IMR-90 (cell line): Measurements from ENCODE around the gene GLO1. TPM values are rescaled to one million over a fixed set of nuclear protein-coding genes. Genes with fewer than 3 reads are reported as not detected.

Experiments used
- ATAC-seq: fragments of 200-7000 bp; cut with Tn5 transposase; 2 replicates; pipeline ENCODE4 v1.9.1; 2020; ENCODE audit warnings: low read depth, mild to moderate bottlenecking, moderate library complexity
- BruUV-seq: library from RNA; stranded (reverse); fragments of 400-500 nt; replicated peaks from 2 replicates; lab custom pipeline; 2021; lab: Mats Ljungman, UMichigan
- CTCF ChIA-PET: fragments of 300-600 bp; formaldehyde crosslinking; extraction: SDS; loops from one replicate; lab custom pipeline; 2021; ENCODE audit warnings: antibody characterized with exemption; lab: Yijun Ruan, JAX
- POLR2A ChIA-PET: fragments of 300-600 bp; sonication (Branson Sonifier 250); formaldehyde crosslinking; loops from one replicate; lab custom pipeline; 2022; ENCODE audit warnings: antibody characterized with exemption; ENCODE audit not compliant: unreplicated experiment; lab: Charles Lee
- DNase-seq: peaks from one replicate; pipeline ENCODE4 v3.0.0; 2013
- H2AFZ ChIP-seq: replicated peaks from 2 replicates; pipeline ENCODE3; 2013; ENCODE audit warnings: low read length, mild to moderate bottlenecking; ENCODE audit not compliant: poor library complexity
- H2AK5ac ChIP-seq: 2 replicates; pipeline ENCODE4 v1.6.1; 2013; ENCODE audit warnings: low read depth, low read length, inconsistent platforms
- H2AK9ac ChIP-seq: replicated peaks from 2 replicates; pipeline ENCODE3; 2013; ENCODE audit warnings: mild to moderate bottlenecking, low read depth, low read length, moderate library complexity; ENCODE audit not compliant: poor library complexity
- H2BK120ac ChIP-seq: 2 replicates; pipeline ENCODE4 v1.6.1; 2013; ENCODE audit warnings: low read depth, low read length, inconsistent platforms
- H2BK15ac ChIP-seq: 3 replicates; pipeline ENCODE4 v1.6.1; 2013; ENCODE audit warnings: low read depth, low read length, inconsistent platforms
- H2BK20ac ChIP-seq: 2 replicates; pipeline ENCODE4 v1.6.1; 2013; ENCODE audit warnings: low read depth, mild to moderate bottlenecking, inconsistent platforms, low read length, moderate library complexity
- H2BK5ac ChIP-seq: 2 replicates; pipeline ENCODE4 v1.6.1; 2013; ENCODE audit warnings: mild to moderate bottlenecking, low read depth, low read length, inconsistent platforms; ENCODE audit not compliant: poor library complexity, severe bottlenecking
- H3K14ac ChIP-seq: replicated peaks from 2 replicates; pipeline ENCODE4 v1.6.1; 2013; ENCODE audit warnings: low read depth, low read length, inconsistent platforms
- H3K18ac ChIP-seq: 2 replicates; pipeline ENCODE4 v1.6.1; 2013; ENCODE audit warnings: low read depth, low read length, control low read depth
- H3K23ac ChIP-seq: 2 replicates; pipeline ENCODE4 v1.6.1; 2013; ENCODE audit warnings: low read depth, low read length, inconsistent platforms
- H3K27ac ChIP-seq: 2 replicates; pipeline ENCODE4 v1.5.1; 2013; ENCODE audit warnings: mild to moderate bottlenecking, control low read depth, low read length; ENCODE audit not compliant: insufficient read depth
- H3K27me3 ChIP-seq: 2 replicates; pipeline ENCODE4 v1.6.1; 2013; ENCODE audit warnings: low read length; ENCODE audit not compliant: control insufficient read depth, insufficient read depth
- H3K36me3 ChIP-seq: 2 replicates; pipeline ENCODE4 v1.6.1; 2013; ENCODE audit warnings: low read length, mixed read lengths; ENCODE audit not compliant: control insufficient read depth, insufficient read depth
- H3K4ac ChIP-seq: 2 replicates; pipeline ENCODE4 v1.6.1; 2013; ENCODE audit warnings: low read depth, low read length, inconsistent platforms
- H3K4me1 ChIP-seq: 2 replicates; pipeline ENCODE4 v1.6.1; 2013; ENCODE audit warnings: low read length, mixed read lengths; ENCODE audit not compliant: control insufficient read depth, insufficient read depth
- H3K4me2 ChIP-seq: 2 replicates; pipeline ENCODE4 v1.6.1; 2013; ENCODE audit warnings: low read depth, mild to moderate bottlenecking, control low read depth, low read length, moderate library complexity
- H3K4me3 ChIP-seq: 2 replicates; pipeline ENCODE4 v1.5.1; 2013; ENCODE audit warnings: low read depth, mild to moderate bottlenecking, control low read depth, low read length, moderate library complexity; ENCODE audit not compliant: insufficient read depth
- H3K56ac ChIP-seq: 2 replicates; pipeline ENCODE4 v1.6.1; 2013; ENCODE audit warnings: low read length, inconsistent platforms; ENCODE audit not compliant: insufficient read depth; ENCODE audit errors: extremely low read depth
- H3K79me1 ChIP-seq, 2 experiments: 2 replicates each; pipeline ENCODE4 v1.6.1; 2013; ENCODE audit warnings: low read length in 2 of 2, inconsistent platforms in 1 of 2, low read depth in 1 of 2
- H3K9ac ChIP-seq: 2 replicates; pipeline ENCODE4 v1.6.1; 2013; ENCODE audit warnings: low read depth, low read length, control low read depth
- H3K9me1 ChIP-seq: 2 replicates; pipeline ENCODE4 v1.6.1; 2013; ENCODE audit warnings: low read length, inconsistent platforms; ENCODE audit not compliant: insufficient read depth
- H3K9me3 ChIP-seq: 2 replicates; pipeline ENCODE4 v1.6.1; 2013; ENCODE audit warnings: low read length; ENCODE audit not compliant: control insufficient read depth, insufficient read depth
- H4K20me1 ChIP-seq: 2 replicates; pipeline ENCODE4 v1.6.1; 2013; ENCODE audit warnings: low read length, inconsistent platforms; ENCODE audit not compliant: insufficient read depth
- H4K5ac ChIP-seq: 2 replicates; pipeline ENCODE4 v1.6.1; 2013; ENCODE audit warnings: mild to moderate bottlenecking, low read depth, low read length, control low read depth
- H4K8ac ChIP-seq, 2 experiments: 2 replicates each; pipeline ENCODE4 v1.6.1; 2013; ENCODE audit warnings: low read depth in 2 of 2, low read length in 2 of 2, control low read depth in 1 of 2, inconsistent platforms in 1 of 2
- H4K91ac ChIP-seq: 2 replicates; pipeline ENCODE4 v1.6.1; 2013; ENCODE audit warnings: low read depth, low read length, inconsistent platforms; ENCODE audit not compliant: insufficient read depth
- CEBPB ChIP-seq: IDR thresholded peaks from 2 replicates; pipeline ENCODE4 v1.6.1; 2012; ENCODE audit warnings: low read depth, low read length, improper control_type of control experiment
- CHD1 ChIP-seq: IDR thresholded peaks from 2 replicates; pipeline ENCODE4 v1.6.1; 2012; ENCODE audit warnings: low read depth, low read length, improper control_type of control experiment
- CTCF ChIP-seq: conservative IDR thresholded peaks from 2 replicates; pipeline ENCODE4 v1.5.1; 2012; ENCODE audit warnings: mild to moderate bottlenecking, low read depth, low read length, improper control_type of control experiment
- MAFK ChIP-seq: IDR thresholded peaks from 2 replicates; pipeline ENCODE4 v1.6.1; 2012; ENCODE audit warnings: low read depth, low read length, improper control_type of control experiment
- NFE2L2 ChIP-seq: fragments of 150-350 bp; IDR thresholded peaks from 2 replicates; pipeline ENCODE4 v1.6.1; 2016; ENCODE audit warnings: low read depth, mild to moderate bottlenecking, low read length
- POLR2A ChIP-seq: IDR thresholded peaks from 2 replicates; pipeline ENCODE4 v1.6.1; 2012; ENCODE audit warnings: mild to moderate bottlenecking, low read depth, low read length
- RAD21 ChIP-seq: IDR thresholded peaks from 2 replicates; pipeline ENCODE4 v1.6.1; 2012; ENCODE audit warnings: low read length, improper control_type of control experiment
- RCOR1 ChIP-seq: IDR thresholded peaks from 2 replicates; pipeline ENCODE4 v1.6.1; 2012; ENCODE audit warnings: mild to moderate bottlenecking, low read length, improper control_type of control experiment; ENCODE audit not compliant: insufficient replicate concordance
- RFX5 ChIP-seq: IDR thresholded peaks from 2 replicates; pipeline ENCODE4 v1.8.0; 2012; ENCODE audit warnings: low read depth, mild to moderate bottlenecking, low read length, moderate library complexity
- SMC3 ChIP-seq: fragments of 150-350 bp; IDR thresholded peaks from 2 replicates; pipeline ENCODE4 v1.6.1; 2016; ENCODE audit warnings: low read depth, mild to moderate bottlenecking, antibody characterized with exemption, low read length, moderate library complexity
- USF2 ChIP-seq: fragments of 150-350 bp; IDR thresholded peaks from 2 replicates; pipeline ENCODE4 v1.6.1; 2017; ENCODE audit warnings: mild to moderate bottlenecking, antibody characterized with exemption, low read length, low read depth
- WGBS, 2 experiments: methylation state at CpG; one replicate each; pipeline versions ENCODE4 v1.1.5 to v1.1.7; 2013; ENCODE audit warnings: missing lambda C conversion rate in 2 of 2; ENCODE audit not compliant: insufficient read length in 1 of 2; ENCODE audit errors: extremely low coverage in 2 of 2; 5-methylcytosine and 5-hydroxymethylcytosine counted together
- dilution Hi-C: fragments of 300-500 bp; cut with HindIII; formaldehyde crosslinking; loops from one replicate; pipeline ENCODE4 v1.14.3; 2018; ENCODE audit warnings: low sequenced_read_pairs; ENCODE audit not compliant: unreplicated experiment
- in situ Hi-C: fragments of 300-500 bp; cut with MboI; formaldehyde crosslinking; loops from 3 replicates; pipeline ENCODE4 v1.14.3; 2019; ENCODE audit warnings: low sequenced_read_pairs, inconsistent platforms, mixed read lengths
- intact Hi-C: fragments of 100-400 bp; cut with micrococcal nuclease; formaldehyde crosslinking; loops from 2 replicates; pipeline ENCODE4 v1.10.0; 2022
- polyA plus RNA-seq, 3 experiments: library from polyadenylated mRNA; depleted of rRNA; stranded (reverse); fragments of >200 nt; gene quantifications; 2 replicates each; pipeline ENCODE4 v1.2.3, GENCODE V29; 2012; ENCODE audit warnings: low replicate concordance in 1 of 3
- total RNA-seq: library from RNA; depleted of rRNA; stranded (reverse); fragments of >200 nt; gene quantifications from 2 replicates; pipeline ENCODE4 v1.2.3, GENCODE V29; 2012

The GLO1 gene
- total and polyA plus RNA-seq, 2 of the 4 experiments (the other 2 are of a cell fraction): 65.1 to 111 TPM

GRCh38 chr6:38673397-38674165 is 29.4 kb downstream of the GLO1 start:
- no CpG with 5 or more reads among the region's 9 CpGs for WGBS, 2 experiments
- Histone ChIP-seq H4K91ac (no peak overlapping the region), H3K14ac (no peak overlapping the region), H2AK9ac (no peak overlapping the region), H3K27ac (no peak overlapping the region), H2AFZ (no peak overlapping the region), H2BK5ac (no peak overlapping the region), H3K4me3 (no peak overlapping the region), H3K56ac (no peak overlapping the region), H3K9me1 (no peaks in the 10 kb centered on the region), H3K23ac (no peak overlapping the region), H2AK5ac (no peak overlapping the region), H3K9me3 (no peaks in the 10 kb centered on the region), H2BK15ac (no peak overlapping the region), H3K4me2 (no peak overlapping the region), H3K4me1 (no peaks in the 10 kb centered on the region), H3K27me3 (no peaks in the 10 kb centered on the region), H3K4ac (no peak overlapping the region), H3K79me1 (no peaks in the 10 kb centered on the region), H3K18ac (no peak overlapping the region), H3K36me3 (peaks cover 6% of the 10 kb centered on the region), H2BK20ac (no peak overlapping the region), H2BK120ac (no peak overlapping the region), H3K9ac (no peak overlapping the region), H4K8ac (no peak overlapping the region), H4K5ac (no peak overlapping the region), H4K20me1 (no peaks in the 10 kb centered on the region)
- in situ Hi-C loops: no loop called here
- ATAC-seq (no peak), DNase-seq (no peak)
- dilution Hi-C loops: no loop called here
- BruUV-seq: no TSS peak
- ChIA-PET POLR2A (no interaction called here), CTCF (no interaction called here)
- TF ChIP-seq POLR2A (no peak), CTCF (no peak), MAFK (no peak), CHD1 (no peak), RAD21 (no peak), RCOR1 (no peak), CEBPB (no peak), RFX5 (no peak), USF2 (no peak), SMC3 (no peak), NFE2L2 (no peak)
- intact Hi-C loops: loop anchor here (5.0 kb wide), 4 partner anchors 101 to 976 kb away; partner anchors contain the start of gene MDGA1
